ENCODE measurements around the gene NELL1.

- TF ChIP-seq CTCF (conservative IDR thresholded peaks at IDR 0.05; ENCODE audit: low read length) (no peak), EZH2phosphoT487 (IDR thresholded peaks at IDR 0.05; ENCODE audit: borderline replicate concordance) (no peak)
Observed at GRCh38 chr11:21069909-21070308, 400.5 kb downstream of the NELL1 start.
